ENCODE data around the gene STIL.
"Not testable (repeated sequence)": the region's sequence is repeated elsewhere in the genome, so short reads cannot be mapped to it uniquely, and the experiment has no call there.

The STIL gene

GRCh38 chr1:47313915-47314664 lies at the start of gene STIL:
Gene STIL (minus strand): TSS chr1:47314147. CDS start chr1:47310319, 3,828 bp downstream.
- H3K36me3 ChIP-seq (replicated peaks) = no peaks in the 10 kb centered on the region
- H3K27me3 ChIP-seq (replicated peaks) = no peaks in the 10 kb centered on the region
- peak within 1 kb of the TSS; percentile 85 for H3K27ac ChIP-seq
- H3K4me3 ChIP-seq (ENCODE audit: low read depth, low read length) = peak within 1 kb of the TSS; percentile 90
- peak; percentile 100 for DNase-seq
- TF ChIP-seq CTCF (IDR thresholded peaks at IDR 0.05; ENCODE audit: low read depth, low read length, missing control alignments) = no peak
- in situ Hi-C loops (cut with HindIII; ENCODE audit: low pct_ligation_motif_present, low sequenced_read_pairs) = no loop called here

- no peaks in the 10 kb centered on the region for H3K27me3 ChIP-seq (replicated peaks)
- in situ Hi-C loops (cut with HindIII; ENCODE audit: low pct_ligation_motif_present, low sequenced_read_pairs) = no loop called here
- TF ChIP-seq CTCF (IDR thresholded peaks at IDR 0.05; ENCODE audit: low read depth, low read length, missing control alignments) = no peak
- no peak overlapping the region for H3K27ac ChIP-seq
- H3K4me3 ChIP-seq (ENCODE audit: low read depth, low read length) = no peak overlapping the region
- DNase-seq = no peak
- H3K36me3 ChIP-seq (replicated peaks) = no peaks in the 10 kb centered on the region
Measured at GRCh38 chr1:47362828-47363227, 48.9 kb upstream of the STIL start.

GRCh38 chr1:47361380-47361779 lies 47.4 kb upstream of the STIL start:
- Histone ChIP-seq H3K27me3 (replicated peaks) (no peaks in the 10 kb centered on the region), H3K27ac (no peak overlapping the region), H3K36me3 (replicated peaks) (no peaks in the 10 kb centered on the region), H3K4me3 (ENCODE audit: low read depth, low read length) (no peak overlapping the region)
- TF ChIP-seq CTCF (IDR thresholded peaks at IDR 0.05; ENCODE audit: low read depth, low read length, missing control alignments) = no peak
- in situ Hi-C loops (cut with HindIII; ENCODE audit: low pct_ligation_motif_present, low sequenced_read_pairs) = no loop called here
- no peak for DNase-seq

- no peak for TF ChIP-seq CTCF (IDR thresholded peaks at IDR 0.05; ENCODE audit: low read depth, low read length, missing control alignments)
- no peak overlapping the region for H3K4me3 ChIP-seq (ENCODE audit: low read depth, low read length)
- no peak for DNase-seq
- H3K27me3 ChIP-seq (replicated peaks) = no peaks in the 10 kb centered on the region
- in situ Hi-C loops (cut with HindIII; ENCODE audit: low pct_ligation_motif_present, low sequenced_read_pairs) = no loop called here
- no peak overlapping the region for H3K27ac ChIP-seq
- H3K36me3 ChIP-seq (replicated peaks) = no peaks in the 10 kb centered on the region
Measured at GRCh38 chr1:47351305-47351704, 37.4 kb upstream of the STIL start.

- DNase-seq = no peak
- no peak for TF ChIP-seq CTCF (IDR thresholded peaks at IDR 0.05; ENCODE audit: low read depth, low read length, missing control alignments)
- no peak overlapping the region for H3K27ac ChIP-seq
- no peaks in the 10 kb centered on the region for H3K36me3 ChIP-seq (replicated peaks)
- H3K4me3 ChIP-seq (ENCODE audit: low read depth, low read length) = no peak overlapping the region
- in situ Hi-C loops (cut with HindIII; ENCODE audit: low pct_ligation_motif_present, low sequenced_read_pairs) = no loop called here
- no peaks in the 10 kb centered on the region for H3K27me3 ChIP-seq (replicated peaks)
Measured at GRCh38 chr1:47348246-47348645, 34.3 kb upstream of the STIL start.

GRCh38 chr1:47347735-47348134 lies 33.8 kb upstream of the STIL start:
- no peaks in the 10 kb centered on the region for H3K27me3 ChIP-seq (replicated peaks)
- H3K4me3 ChIP-seq (ENCODE audit: low read depth, low read length) = no peak overlapping the region
- in situ Hi-C loops (cut with HindIII; ENCODE audit: low pct_ligation_motif_present, low sequenced_read_pairs) = no loop called here
- no peak for TF ChIP-seq CTCF (IDR thresholded peaks at IDR 0.05; ENCODE audit: low read depth, low read length, missing control alignments)
- H3K36me3 ChIP-seq (replicated peaks) = no peaks in the 10 kb centered on the region
- H3K27ac ChIP-seq = no peak overlapping the region
- DNase-seq = no peak

- H3K27me3 ChIP-seq (replicated peaks); H3K36me3 ChIP-seq (replicated peaks); H3K27ac ChIP-seq; in situ Hi-C loops (cut with HindIII; ENCODE audit: low pct_ligation_motif_present, low sequenced_read_pairs); DNase-seq; H3K4me3 ChIP-seq (ENCODE audit: low read depth, low read length): not testable (repeated sequence)
Measured at GRCh38 chr1:47346979-47347378, 33.0 kb upstream of the STIL start.

Data from brain microvascular endothelial cell (primary cell).